H9 (cell line): ENCODE measurements around the gene THTPA. TPM values are rescaled to one million over a fixed set of nuclear protein-coding genes. Genes with fewer than 3 reads are reported as not detected.
"Not testable (repeated sequence)": the region's sequence is repeated elsewhere in the genome, so short reads cannot be mapped to it uniquely, and the experiment has no call there.

Source experiments
- DNase-seq: peaks from one replicate; pipeline ENCODE4 v3.0.0-alpha.2; 2017
- H2AFZ ChIP-seq: one replicate; pipeline ENCODE4 v1.6.1; 2013; ENCODE audit warnings: mild to moderate bottlenecking, low read length, control low read depth, moderate library complexity
- H2AK5ac ChIP-seq: 2 replicates; pipeline ENCODE4 v1.6.1; 2013; ENCODE audit warnings: low read length, control low read depth, mixed read lengths; ENCODE audit not compliant: insufficient read length
- H2BK120ac ChIP-seq: one replicate; pipeline ENCODE4 v1.6.1; 2013; ENCODE audit warnings: low read depth, mild to moderate bottlenecking, low read length, control low read depth, inconsistent platforms; ENCODE audit not compliant: poor library complexity, severe bottlenecking
- H2BK12ac ChIP-seq: 2 replicates; pipeline ENCODE4 v1.6.1; 2013; ENCODE audit warnings: low read length, control low read depth, mixed read lengths, low read depth; ENCODE audit not compliant: insufficient read length
- H2BK15ac ChIP-seq: 2 replicates; pipeline ENCODE4 v1.6.1; 2013; ENCODE audit warnings: low read depth, low read length, control low read depth
- H2BK20ac ChIP-seq: one replicate; pipeline ENCODE4 v1.6.1; 2013; ENCODE audit warnings: low read depth, mild to moderate bottlenecking, low read length, control low read depth, inconsistent platforms; ENCODE audit not compliant: poor library complexity, severe bottlenecking
- H2BK5ac ChIP-seq: 2 replicates; pipeline ENCODE4 v1.6.1; 2013; ENCODE audit warnings: low read length, control low read depth, mixed read lengths; ENCODE audit not compliant: insufficient read length
- H3K14ac ChIP-seq: 2 replicates; pipeline ENCODE4 v1.6.1; 2013; ENCODE audit warnings: low read length, control low read depth; ENCODE audit not compliant: insufficient read depth
- H3K18ac ChIP-seq: 2 replicates; pipeline ENCODE4 v1.6.1; 2013; ENCODE audit warnings: low read depth, mild to moderate bottlenecking, mixed read lengths, low read length, control low read depth; ENCODE audit not compliant: insufficient read length
- H3K23ac ChIP-seq: 2 replicates; pipeline ENCODE4 v1.6.1; 2013; ENCODE audit warnings: low read length, control low read depth, mixed read lengths, low read depth; ENCODE audit not compliant: insufficient read length
- H3K23me2 ChIP-seq: 2 replicates; pipeline ENCODE4 v1.6.1; 2013; ENCODE audit warnings: low read depth, mild to moderate bottlenecking, mixed read lengths, low read length, control low read depth; ENCODE audit not compliant: insufficient read length, poor library complexity, severe bottlenecking
- H3K27ac ChIP-seq: 2 replicates; pipeline ENCODE4 v1.5.1; 2013; ENCODE audit warnings: low read length, control low read depth, mixed read lengths, low read depth; ENCODE audit not compliant: insufficient read length
- H3K27me3 ChIP-seq: 2 replicates; pipeline ENCODE4 v1.6.1; 2013; ENCODE audit warnings: low read length, control low read depth, inconsistent platforms; ENCODE audit not compliant: insufficient read depth
- H3K4ac ChIP-seq: 2 replicates; pipeline ENCODE4 v1.6.1; 2013; ENCODE audit warnings: low read depth, mild to moderate bottlenecking, control low read depth, inconsistent platforms, low read length, moderate library complexity
- H3K4me1 ChIP-seq: 2 replicates; pipeline ENCODE4 v1.6.1; 2013; ENCODE audit warnings: low read length, control low read depth, inconsistent platforms; ENCODE audit not compliant: insufficient read depth
- H3K4me2 ChIP-seq: 2 replicates; pipeline ENCODE4 v1.6.1; 2013; ENCODE audit warnings: low read length, control low read depth, mixed read lengths; ENCODE audit not compliant: insufficient read length, insufficient read depth
- H3K56ac ChIP-seq: 2 replicates; pipeline ENCODE4 v1.6.1; 2013; ENCODE audit warnings: low read depth, mild to moderate bottlenecking, mixed read lengths, low read length, control low read depth; ENCODE audit not compliant: insufficient read length
- H3K79me1 ChIP-seq: 2 replicates; pipeline ENCODE4 v1.6.1; 2013; ENCODE audit warnings: low read depth, mild to moderate bottlenecking, moderate library complexity, low read length, control low read depth, inconsistent platforms; ENCODE audit not compliant: insufficient read depth, poor library complexity, severe bottlenecking
- H3K79me2 ChIP-seq: 2 replicates; pipeline ENCODE4 v1.6.1; 2013; ENCODE audit warnings: low read length, control low read depth, inconsistent platforms; ENCODE audit not compliant: insufficient read depth
- H3K9ac ChIP-seq: 2 replicates; pipeline ENCODE4 v1.6.1; 2013; ENCODE audit warnings: low read length, control low read depth, mixed read lengths; ENCODE audit not compliant: insufficient read length; ENCODE audit errors: extremely low read depth
- H3K9me3 ChIP-seq: one replicate; pipeline ENCODE4 v1.6.1; 2013; ENCODE audit warnings: low read depth, low read length, inconsistent platforms; ENCODE audit not compliant: control insufficient read depth
- H3T11ph ChIP-seq: one replicate; pipeline ENCODE4 v1.6.1; 2013; ENCODE audit warnings: mild to moderate bottlenecking, low read length, control low read depth, inconsistent platforms
- H4K20me1 ChIP-seq: one replicate; pipeline ENCODE4 v1.6.1; 2013; ENCODE audit not compliant: control insufficient read depth, insufficient read length, insufficient read depth
- H4K5ac ChIP-seq: 2 replicates; pipeline ENCODE4 v1.6.1; 2013; ENCODE audit warnings: low read depth, mild to moderate bottlenecking, mixed read lengths, low read length, control low read depth; ENCODE audit not compliant: insufficient read length
- H4K8ac ChIP-seq: replicated peaks from 2 replicates; pipeline ENCODE4 v1.6.1; 2013; ENCODE audit warnings: low read length, control low read depth, mixed read lengths, low read depth; ENCODE audit not compliant: insufficient read length
- H4K91ac ChIP-seq: 2 replicates; pipeline ENCODE4 v1.6.1; 2013; ENCODE audit warnings: low read depth, mild to moderate bottlenecking, moderate library complexity, mixed read lengths, low read length, control low read depth; ENCODE audit not compliant: insufficient read length
- H3K27ac Mint-ChIP-seq, 3 experiments: 2 replicates in 2 of 3; 3 replicates in 1 of 3; pipeline ENCODE4 v1.8.0; 2020 to 2021; ENCODE audit warnings: mixed read lengths in 3 of 3, mild to moderate bottlenecking in 1 of 3, moderate library complexity in 1 of 3
- H3K27me3 Mint-ChIP-seq: 2 replicates; pipeline ENCODE4 v1.8.0; 2021; ENCODE audit warnings: low read depth, mild to moderate bottlenecking, moderate library complexity, mixed read lengths
- H3K36me3 Mint-ChIP-seq, 3 experiments: 2 replicates in 2 of 3; 3 replicates in 1 of 3; pipeline ENCODE4 v1.8.0; 2020 to 2021; ENCODE audit warnings: low read depth in 3 of 3, mixed read lengths in 3 of 3; ENCODE audit not compliant: insufficient read depth in 1 of 3
- H3K4me1 Mint-ChIP-seq, 2 experiments: 2 replicates each; pipeline ENCODE4 v1.8.0; 2020; ENCODE audit warnings: mixed read lengths in 2 of 2
- H3K4me3 Mint-ChIP-seq, 2 experiments: 2 replicates in 1 of 2; 3 replicates in 1 of 2; pipeline ENCODE4 v1.8.0; 2020 to 2021; ENCODE audit warnings: mild to moderate bottlenecking in 2 of 2, mixed read lengths in 2 of 2, moderate library complexity in 1 of 2
- H3K9me3 Mint-ChIP-seq, 2 experiments: 2 replicates in 1 of 2; 3 replicates in 1 of 2; pipeline ENCODE4 v1.8.0; 2020; ENCODE audit warnings: mild to moderate bottlenecking in 2 of 2, mixed read lengths in 2 of 2, moderate library complexity in 1 of 2
- whole genome bisulfite sequencing: extraction: QIAGEN DNeasy Blood & Tissue Kit; methylation state at CpG from one replicate; pipeline ENCODE4 v1.1.7; 2013; ENCODE audit warnings: missing lambda C conversion rate, low lambda C conversion rate, mixed read lengths; ENCODE audit not compliant: insufficient read length; ENCODE audit errors: extremely low coverage; 5-methylcytosine and 5-hydroxymethylcytosine counted together
- total RNA-seq: library from RNA; stranded (reverse); gene quantifications from 2 replicates; pipeline ENCODE4 v1.2.1, GENCODE V29; 2021

The THTPA gene
- total RNA-seq, 1 experiment from 2014 or later, result 15.6 TPM

DNA sequence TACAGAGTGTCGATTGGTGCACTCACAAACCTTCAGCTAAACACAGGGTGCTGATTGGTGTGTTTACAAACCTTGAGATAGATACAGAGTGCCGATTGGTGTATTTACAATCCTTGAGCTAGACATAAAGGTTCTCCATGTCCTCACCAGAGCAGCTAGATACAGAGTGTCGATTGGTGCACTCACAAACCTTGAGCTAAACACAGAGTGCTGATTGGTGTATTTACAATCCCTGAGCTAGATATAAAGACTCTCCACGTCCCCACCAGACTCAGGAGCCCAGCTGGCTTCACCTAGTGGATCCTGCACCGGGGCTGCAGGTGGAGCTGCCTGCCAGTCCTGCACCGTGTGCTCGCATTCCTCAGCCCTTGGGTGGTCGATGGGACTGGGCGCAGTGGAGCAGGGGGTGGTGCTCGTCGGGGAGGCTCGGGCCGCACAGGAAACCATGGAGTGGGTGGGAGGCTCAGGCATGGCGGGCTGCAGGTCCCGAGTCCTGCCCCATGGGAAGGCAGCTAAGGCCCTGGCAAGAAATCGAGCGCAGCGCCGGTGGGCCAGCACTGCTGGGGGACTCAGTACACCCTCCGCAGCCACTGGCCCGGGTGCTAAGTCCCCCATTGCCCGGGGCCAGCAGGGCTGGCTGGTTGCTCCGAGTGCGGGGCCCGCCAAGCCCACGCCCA is 28.6 kb downstream of the THTPA start:
- not testable (repeated sequence) for H3K56ac ChIP-seq, H4K20me1 ChIP-seq, H3K9me3 ChIP-seq, H4K5ac ChIP-seq, H3K27me3 ChIP-seq, H2BK120ac ChIP-seq, H3T11ph ChIP-seq, H3K27ac ChIP-seq, H2BK5ac ChIP-seq, H2AFZ ChIP-seq, H3K14ac ChIP-seq, H2BK15ac ChIP-seq, H2BK12ac ChIP-seq, H4K8ac ChIP-seq, H3K4me3 Mint-ChIP-seq, DNase-seq, H4K91ac ChIP-seq, H2BK20ac ChIP-seq, H3K9ac ChIP-seq, H3K79me2 ChIP-seq, H3K36me3 Mint-ChIP-seq, H2AK5ac ChIP-seq, H3K4me1 ChIP-seq, H3K23ac ChIP-seq, H3K23me2 ChIP-seq, H3K27ac Mint-ChIP-seq, H3K18ac ChIP-seq, H3K79me1 ChIP-seq, H3K4me2 ChIP-seq, H3K4ac ChIP-seq
- no CpG with 5 or more reads among the region's 26 CpGs for WGBS
- Mint-ChIP-seq H3K27me3 (peaks cover 36% of the 10 kb centered on the region), H3K9me3 (peaks cover 3 to 12% of the 10 kb centered on the region in 2 experiments; a peak in 4 of 5 replicates), H3K4me1 (peaks cover 5 to 21% of the 10 kb centered on the region in 2 experiments)
